Measurements from ENCODE around the gene BTN3A1.

DNA sequence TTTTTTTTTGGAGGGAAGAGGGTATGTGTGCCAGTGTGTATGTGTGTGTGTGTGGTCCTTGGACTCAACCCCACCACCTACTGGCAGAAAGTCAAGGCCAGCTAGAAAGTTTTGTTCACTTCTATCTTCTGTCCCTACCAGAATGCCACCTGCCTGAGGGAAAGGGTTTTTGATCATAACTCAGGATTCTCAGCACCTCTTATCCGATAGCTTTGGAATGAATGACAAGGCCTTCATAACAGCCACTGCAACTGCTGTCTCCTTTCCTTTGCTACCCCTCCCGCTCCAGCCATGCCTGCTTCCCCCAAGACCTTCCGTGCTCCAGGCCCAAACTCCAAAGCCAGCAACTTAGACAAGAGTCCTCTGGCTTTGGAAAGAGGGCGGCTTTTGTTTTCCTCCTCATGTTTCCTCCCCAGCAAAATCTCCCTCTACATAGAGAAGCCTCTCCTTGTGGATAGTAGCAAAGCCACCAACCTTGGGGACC, 18.7 kb downstream of the BTN3A1 start:
- TF ChIP-seq, protein P1, sequence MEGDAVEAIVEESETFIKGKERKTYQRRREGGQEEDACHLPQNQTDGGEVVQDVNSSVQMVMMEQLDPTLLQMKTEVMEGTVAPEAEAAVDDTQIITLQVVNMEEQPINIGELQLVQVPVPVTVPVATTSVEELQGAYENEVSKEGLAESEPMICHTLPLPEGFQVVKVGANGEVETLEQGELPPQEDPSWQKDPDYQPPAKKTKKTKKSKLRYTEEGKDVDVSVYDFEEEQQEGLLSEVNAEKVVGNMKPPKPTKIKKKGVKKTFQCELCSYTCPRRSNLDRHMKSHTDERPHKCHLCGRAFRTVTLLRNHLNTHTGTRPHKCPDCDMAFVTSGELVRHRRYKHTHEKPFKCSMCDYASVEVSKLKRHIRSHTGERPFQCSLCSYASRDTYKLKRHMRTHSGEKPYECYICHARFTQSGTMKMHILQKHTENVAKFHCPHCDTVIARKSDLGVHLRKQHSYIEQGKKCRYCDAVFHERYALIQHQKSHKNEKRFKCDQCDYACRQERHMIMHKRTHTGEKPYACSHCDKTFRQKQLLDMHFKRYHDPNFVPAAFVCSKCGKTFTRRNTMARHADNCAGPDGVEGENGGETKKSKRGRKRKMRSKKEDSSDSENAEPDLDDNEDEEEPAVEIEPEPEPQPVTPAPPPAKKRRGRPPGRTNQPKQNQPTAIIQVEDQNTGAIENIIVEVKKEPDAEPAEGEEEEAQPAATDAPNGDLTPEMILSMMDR (IDR thresholded peaks at IDR 0.05; ENCODE audit: low read depth, low read length, poor library complexity, severe bottlenecking) = peak; percentile 50
- no peak for TF ChIP-seq EZH2phosphoT487 (IDR thresholded peaks at IDR 0.05; ENCODE audit: borderline replicate concordance, low read length)

All from DOHH2 (cell line).